HG03135 (cell line): ENCODE data around the gene ELP4.
"Not testable (repeated sequence)": the region's sequence is repeated elsewhere in the genome, so short reads cannot be mapped to it uniquely, and the experiment has no call there.

Source experiments
- ATAC-seq: cut with Tn5 transposase; IDR thresholded peaks from one replicate; pipeline ENCODE4 v1.9.1; 2021; ENCODE audit warnings: mild to moderate bottlenecking, moderate library complexity; ENCODE audit not compliant: unreplicated experiment

The ELP4 gene

GRCh38 chr11:31692466-31692865 is 182.9 kb downstream of the ELP4 start:
- ATAC-seq, result no peak

DNA sequence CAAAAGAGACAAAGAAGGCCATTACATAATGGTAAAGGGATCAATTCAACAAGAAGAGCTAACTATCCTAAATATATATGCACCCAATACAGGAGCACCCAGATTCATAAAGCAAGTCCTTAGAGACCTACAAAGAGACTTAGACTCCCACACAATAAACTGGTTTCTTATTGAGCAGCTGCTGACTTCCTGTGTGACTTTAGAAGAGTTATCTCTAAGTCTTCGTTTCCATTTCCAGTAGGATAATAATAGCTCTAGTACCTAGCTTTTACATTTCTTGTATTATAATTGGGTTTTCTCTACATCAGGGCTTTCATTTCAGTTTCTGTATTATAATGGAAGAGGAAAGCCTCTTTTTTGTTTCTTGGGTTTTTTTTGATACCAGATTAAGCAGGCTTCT is 187.5 kb downstream of the ELP4 start:
- peak; percentile 93 for ATAC-seq

- ATAC-seq, result no peak
Observed at GRCh38 chr11:31699066-31699465, 189.5 kb downstream of the ELP4 start.

DNA sequence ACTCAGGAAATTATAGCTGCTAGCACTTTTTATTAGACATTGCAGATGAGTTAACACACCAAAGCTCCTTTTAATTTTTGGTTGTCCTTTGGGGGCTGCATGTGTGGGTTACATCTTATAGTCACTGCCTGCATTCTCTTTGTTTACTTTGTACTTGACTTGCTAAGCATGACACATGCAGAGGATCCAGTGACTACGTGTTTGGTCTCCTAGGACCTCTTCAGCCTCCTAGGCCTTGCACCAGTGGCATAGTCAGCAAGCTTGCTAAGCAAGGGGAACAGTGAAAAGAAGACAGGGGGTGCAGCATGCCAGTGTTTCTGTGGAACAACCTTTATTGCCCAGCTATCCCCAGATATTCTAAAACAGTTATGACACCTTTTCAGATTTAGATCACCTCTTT is 193.4 kb downstream of the ELP4 start:
- ATAC-seq, result no peak

DNA sequence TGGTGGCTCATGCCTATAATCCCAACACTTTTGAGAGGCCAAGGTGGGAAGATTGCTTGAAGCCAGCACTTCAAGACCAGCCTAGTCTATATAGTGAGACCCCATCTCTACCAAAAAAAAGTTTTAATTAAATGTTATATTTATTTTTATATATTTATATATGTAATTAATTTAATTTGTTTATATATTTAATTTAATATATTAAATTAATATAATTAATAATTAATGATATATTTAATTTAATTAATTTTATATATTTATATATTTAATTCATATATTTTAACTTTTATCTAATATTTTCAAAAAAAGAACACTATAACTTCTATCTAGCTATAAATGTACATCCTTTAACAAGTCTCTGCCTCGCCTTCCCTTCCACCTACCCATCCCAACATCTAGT is 196.8 kb downstream of the ELP4 start:
- ATAC-seq, result no peak

DNA sequence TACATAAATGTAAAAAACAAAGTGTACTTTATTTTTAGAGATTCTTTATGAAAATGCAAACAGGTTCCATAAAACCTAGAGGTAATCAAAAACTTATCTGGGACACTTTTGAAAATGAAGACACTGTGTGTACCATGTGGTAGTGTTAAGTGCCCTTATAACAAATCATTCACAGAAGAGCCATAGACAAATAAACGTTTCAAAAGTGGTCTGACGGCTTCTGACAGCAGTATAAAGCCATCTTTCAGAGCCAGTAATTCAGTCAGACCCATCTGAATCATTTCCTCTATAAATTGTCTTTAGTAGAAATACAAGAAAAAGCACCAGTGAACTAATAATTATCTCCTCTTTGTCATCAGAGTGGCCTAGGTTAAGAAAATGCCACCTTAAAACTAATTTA is 201.6 kb downstream of the ELP4 start:
- no peak for ATAC-seq

DNA sequence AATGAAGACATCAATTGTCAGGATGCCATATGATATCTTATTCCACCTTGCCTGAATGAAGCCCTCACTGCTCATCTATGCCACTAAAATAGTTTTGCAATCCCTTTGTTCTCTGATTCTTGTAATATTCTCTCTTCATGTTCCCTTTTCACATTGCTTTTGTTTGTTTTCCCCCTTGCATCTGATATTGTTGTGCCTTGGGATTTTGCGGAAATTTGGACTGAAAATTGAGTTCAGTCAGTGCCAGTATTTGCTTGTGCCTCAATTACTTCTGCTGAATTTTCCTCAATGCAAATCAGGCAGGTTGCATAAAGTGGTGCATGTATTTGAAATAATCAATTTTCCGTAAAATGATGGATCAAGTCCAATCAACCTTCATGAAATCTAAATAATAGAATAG is 203.3 kb downstream of the ELP4 start:
- no peak for ATAC-seq

GRCh38 chr11:31714840-31715239 is 205.3 kb downstream of the ELP4 start:
- ATAC-seq, result no peak

DNA sequence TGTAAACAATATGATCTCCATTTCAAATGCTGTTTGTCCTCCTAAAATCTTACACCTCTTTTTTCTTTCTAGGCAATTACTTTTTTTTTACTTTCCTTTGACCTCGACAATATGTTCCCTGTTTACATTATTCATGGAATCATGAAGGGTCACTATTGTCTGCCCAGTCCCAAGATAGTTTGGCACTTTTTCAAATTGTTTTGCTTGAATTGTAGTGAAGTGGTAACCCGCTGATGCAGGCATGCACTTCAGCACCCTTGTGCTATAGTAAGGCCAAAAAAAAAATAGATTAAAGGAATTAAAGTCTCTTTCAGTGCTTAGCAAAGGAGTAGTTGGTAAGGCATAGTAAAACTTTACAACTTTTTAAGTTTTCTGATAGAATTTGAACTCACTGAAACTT is 210.7 kb downstream of the ELP4 start:
- no peak for ATAC-seq

DNA sequence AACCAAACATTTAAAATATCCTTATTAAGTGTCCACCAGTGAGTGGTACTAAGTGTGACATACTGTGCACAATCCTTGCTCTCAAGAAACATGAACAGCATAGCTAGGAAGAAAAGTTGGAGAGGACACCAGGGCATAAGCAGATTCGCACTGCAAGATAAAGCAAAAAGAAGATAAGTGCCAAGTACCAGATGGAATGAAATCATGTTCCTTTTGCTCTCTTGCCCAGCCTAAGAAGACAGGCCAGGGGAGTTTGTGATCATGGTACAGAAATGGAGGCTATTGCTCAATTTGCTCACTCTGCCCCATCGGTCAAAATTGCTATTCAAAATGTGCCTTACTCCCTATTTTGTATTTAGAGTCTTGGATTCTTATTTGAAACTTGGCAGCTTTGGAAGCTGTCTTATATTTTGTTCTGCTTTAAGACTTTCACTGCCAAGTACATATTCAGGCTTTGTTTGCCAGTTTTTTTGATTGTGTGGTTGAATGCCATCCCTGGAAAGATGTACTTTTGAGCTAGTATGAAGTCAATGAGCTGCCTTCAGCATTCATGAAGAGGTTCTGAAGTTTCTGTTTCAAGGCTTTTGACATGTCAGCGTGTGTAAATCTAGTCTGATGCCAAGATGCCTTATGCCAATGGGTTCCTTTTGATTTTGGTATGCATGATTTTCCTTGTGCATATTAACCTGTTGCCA is 211.3 kb downstream of the ELP4 start:
- ATAC-seq, result no peak

DNA sequence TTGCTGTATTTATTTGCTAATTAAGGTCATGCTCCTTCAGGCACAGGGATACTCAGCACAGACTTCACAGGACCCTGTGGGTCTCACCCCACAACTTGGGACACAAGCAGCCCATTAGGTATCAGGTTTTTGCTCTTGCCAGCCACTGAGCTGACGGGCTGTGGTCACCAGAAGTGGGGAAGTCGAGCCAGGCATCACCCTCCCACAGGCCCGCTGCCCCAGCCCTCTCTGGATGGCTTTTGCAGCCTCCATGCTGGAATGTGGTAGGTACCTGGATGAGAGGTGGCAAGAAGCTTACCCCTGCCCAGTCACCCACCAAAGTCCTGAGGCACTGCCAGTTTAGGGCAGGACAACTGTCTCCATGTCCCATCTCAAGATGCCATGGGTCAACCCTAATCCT is 213.2 kb downstream of the ELP4 start:
- no peak for ATAC-seq

GRCh38 chr11:31725176-31725575 is 215.6 kb downstream of the ELP4 start:
- no peak for ATAC-seq

DNA sequence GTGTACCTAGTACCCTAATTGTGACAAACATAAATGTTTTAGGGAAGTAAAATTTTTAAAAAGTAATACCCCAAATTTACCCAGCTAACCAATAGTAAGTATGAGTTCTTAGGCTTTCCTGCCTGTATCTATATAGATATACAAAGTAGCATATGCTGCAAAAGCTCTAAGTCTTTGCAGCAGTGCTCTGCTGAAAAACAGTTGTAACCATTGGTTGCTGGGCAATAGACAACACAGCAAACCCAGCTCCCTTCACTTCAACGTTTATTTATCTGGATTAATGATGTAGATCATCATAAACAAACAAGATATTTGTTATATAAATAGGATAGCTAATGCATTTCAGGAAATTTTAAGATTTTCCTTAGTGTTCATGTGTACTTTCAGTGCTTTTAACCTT is 218.9 kb downstream of the ELP4 start:
- ATAC-seq, result no peak

- no peak for ATAC-seq
Observed at GRCh38 chr11:31740131-31740530, 230.6 kb downstream of the ELP4 start.

- ATAC-seq, result not testable (repeated sequence)
Observed at GRCh38 chr11:31740731-31741368, 231.3 kb downstream of the ELP4 start.

GRCh38 chr11:31747581-31747980 is 238.0 kb downstream of the ELP4 start:
- ATAC-seq, result no peak

DNA sequence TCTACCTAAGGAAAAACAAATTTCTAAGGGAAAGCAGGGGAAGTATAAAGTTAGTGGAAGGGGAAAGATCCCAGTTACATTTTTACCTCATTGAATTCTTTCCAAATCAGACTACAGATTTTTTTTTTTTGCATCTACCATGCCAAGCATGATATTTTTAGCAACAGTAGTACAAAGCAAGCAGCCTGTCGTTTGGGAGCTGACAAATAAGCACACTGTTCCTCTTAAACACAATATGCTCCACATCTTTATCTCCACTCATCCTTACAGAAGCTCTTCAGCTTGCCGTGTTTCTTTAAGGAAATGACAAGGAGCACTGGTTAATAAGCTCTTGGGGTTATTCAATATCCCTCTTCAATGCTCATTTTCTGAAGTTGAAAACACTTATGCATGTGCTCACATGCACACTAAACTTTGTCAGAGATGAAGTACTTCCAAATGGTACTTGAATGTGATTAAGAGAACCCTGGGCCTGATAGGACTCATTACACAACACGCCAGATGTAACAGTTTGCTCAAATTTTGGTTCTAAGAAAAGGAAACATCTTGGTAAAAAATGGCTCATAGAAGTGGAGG is 247.8 kb downstream of the ELP4 start:
- no peak for ATAC-seq

GRCh38 chr11:31761636-31762035 is 252.1 kb downstream of the ELP4 start:
- ATAC-seq, result no peak

DNA sequence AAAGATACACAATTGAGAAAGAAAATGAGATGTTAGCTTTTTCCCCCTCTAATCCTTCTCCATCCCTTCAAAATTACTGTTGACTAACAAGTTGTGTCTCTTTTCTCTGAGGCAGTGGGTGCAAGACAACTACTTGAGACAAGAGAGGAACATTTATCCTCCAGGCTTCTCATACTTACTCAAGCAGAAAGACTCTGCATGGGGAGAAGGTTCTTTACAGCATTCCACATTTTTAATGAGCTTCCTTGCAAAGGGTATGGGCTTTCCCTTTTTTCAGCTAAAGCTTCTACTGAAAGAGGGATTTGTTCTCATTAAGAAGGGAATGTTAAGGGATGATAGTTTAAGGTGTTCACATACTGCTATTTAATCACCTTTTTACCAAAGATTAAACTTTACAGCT is 253.7 kb downstream of the ELP4 start:
- ATAC-seq, result no peak

DNA sequence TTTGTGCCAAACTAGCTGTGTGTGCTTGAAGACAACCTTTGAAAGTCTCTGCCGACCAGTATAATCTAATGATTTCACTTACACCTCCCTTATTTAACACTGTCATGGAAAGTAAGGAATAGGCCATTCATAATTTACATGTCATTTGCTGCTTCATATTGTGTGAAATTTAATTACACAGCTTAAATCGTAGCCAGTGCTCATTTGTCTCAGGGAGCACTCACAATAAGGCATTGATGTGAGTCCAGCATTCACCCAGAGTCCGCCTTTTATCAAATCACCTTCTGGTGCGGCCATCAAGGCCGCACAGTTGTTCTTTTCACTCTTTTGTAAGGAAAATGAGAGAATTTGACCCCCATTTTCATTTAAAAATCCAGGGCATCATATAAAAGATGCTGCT is 254.7 kb downstream of the ELP4 start:
- no peak for ATAC-seq

GRCh38 chr11:31764766-31765165 is 255.2 kb downstream of the ELP4 start:
- ATAC-seq, result no peak

DNA sequence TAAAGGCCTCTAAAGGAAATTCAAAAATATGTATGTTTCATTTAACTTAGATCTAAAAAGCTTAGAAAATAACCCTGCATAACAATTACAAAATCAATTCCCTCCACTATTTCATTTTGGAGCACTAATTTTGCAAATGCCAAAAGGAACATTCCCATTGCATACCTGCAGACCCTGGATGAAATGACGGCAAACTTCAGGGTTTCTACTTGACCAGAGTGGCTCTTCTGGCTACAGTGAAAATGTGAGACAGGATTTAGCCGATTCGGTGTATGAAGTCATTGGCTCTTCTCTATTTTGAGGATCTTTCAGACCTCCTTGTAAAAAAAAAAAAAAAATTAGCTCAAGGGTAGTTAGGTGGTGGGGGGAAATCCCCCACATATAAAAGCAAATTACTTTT is 257.5 kb downstream of the ELP4 start:
- ATAC-seq, result no peak

- no peak for ATAC-seq
Observed at GRCh38 chr11:31767685-31768084, 258.1 kb downstream of the ELP4 start.
